NCI-H1417 treated with DMSO at 0.1 percent for 48 hours (cell line): ENCODE measurements around the gene CKAP5.
"Not testable (repeated sequence)": the region's sequence is repeated elsewhere in the genome, so short reads cannot be mapped to it uniquely, and the experiment has no call there.

ENCODE experiments used
- DNase-seq: peaks from one replicate; lab custom pipeline; 2025; lab: John Stamatoyannopoulos, UW

The CKAP5 gene

GRCh38 chr11:46855167-46855566 lies 9.1 kb upstream of the CKAP5 start:
- no peak for DNase-seq

- no peak for DNase-seq
Observed at GRCh38 chr11:46850829-46851380, 4.8 kb upstream of the CKAP5 start.

GRCh38 chr11:46849631-46850030 lies 3.6 kb upstream of the CKAP5 start:
- no peak for DNase-seq

GRCh38 chr11:46846510-46846830 lies 390 bp upstream of the CKAP5 start:
- no peak for DNase-seq

- peak; percentile 9 for DNase-seq
Observed at GRCh38 chr11:46845440-46845739, 690 bp downstream of the CKAP5 start.

- no peak for DNase-seq
Observed at GRCh38 chr11:46840116-46840515, 6.0 kb downstream of the CKAP5 start.

GRCh38 chr11:46838501-46838900 lies 7.6 kb downstream of the CKAP5 start:
- no peak for DNase-seq

GRCh38 chr11:46837860-46838259 lies 8.2 kb downstream of the CKAP5 start:
- DNase-seq = no peak

GRCh38 chr11:46836870-46837269 lies 9.2 kb downstream of the CKAP5 start:
- DNase-seq = no peak

- no peak for DNase-seq
Observed at GRCh38 chr11:46836431-46836830, 9.6 kb downstream of the CKAP5 start.

- DNase-seq = no peak
Observed at GRCh38 chr11:46835897-46836296, 10.2 kb downstream of the CKAP5 start.

- DNase-seq = no peak
Observed at GRCh38 chr11:46834821-46835220, 11.3 kb downstream of the CKAP5 start.

GRCh38 chr11:46832511-46833214 lies 13.4 kb downstream of the CKAP5 start:
- DNase-seq = no peak

GRCh38 chr11:46827995-46828394 lies 18.1 kb downstream of the CKAP5 start:
- DNase-seq = no peak

GRCh38 chr11:46826310-46827044 lies 19.6 kb downstream of the CKAP5 start:
- no peak for DNase-seq

GRCh38 chr11:46808799-46809431 lies 37.2 kb downstream of the CKAP5 start:
- no peak for DNase-seq

- DNase-seq = no peak
Observed at GRCh38 chr11:46801694-46802470, 44.2 kb downstream of the CKAP5 start.

GRCh38 chr11:46800177-46800576 lies 45.9 kb downstream of the CKAP5 start:
- DNase-seq = no peak

GRCh38 chr11:46799725-46800124 lies 46.4 kb downstream of the CKAP5 start:
- not testable (repeated sequence) for DNase-seq

- DNase-seq = no peak
Observed at GRCh38 chr11:46778416-46778815, 67.7 kb downstream of the CKAP5 start.

- DNase-seq = no peak
Observed at GRCh38 chr11:46776878-46777277, 69.2 kb downstream of the CKAP5 start.

GRCh38 chr11:46769636-46770221 lies 76.4 kb downstream of the CKAP5 start:
- no peak for DNase-seq
